Body of pancreas (tissue), 4 donors: ENCODE data around the gene KRTAP10-8.

Source experiments
- CTCF ChIP-seq, 7 experiments: fragments of 450-650 bp in 4 of 7; fragments of 200-600 bp in 3 of 7; sonication (generic) in 3 of 7; IDR thresholded peaks; one replicate each; pipeline ENCODE4 v1.5.1; 2016 to 2019; ENCODE audit warnings: antibody characterized with exemption in 7 of 7
- POLR2A ChIP-seq, 3 donors: fragments of 450-650 bp; IDR thresholded peaks; one replicate each; pipeline ENCODE4 v1.6.1; 2016; ENCODE audit warnings: antibody characterized with exemption in 3 of 3, mild to moderate bottlenecking in 2 of 3

DNA sequence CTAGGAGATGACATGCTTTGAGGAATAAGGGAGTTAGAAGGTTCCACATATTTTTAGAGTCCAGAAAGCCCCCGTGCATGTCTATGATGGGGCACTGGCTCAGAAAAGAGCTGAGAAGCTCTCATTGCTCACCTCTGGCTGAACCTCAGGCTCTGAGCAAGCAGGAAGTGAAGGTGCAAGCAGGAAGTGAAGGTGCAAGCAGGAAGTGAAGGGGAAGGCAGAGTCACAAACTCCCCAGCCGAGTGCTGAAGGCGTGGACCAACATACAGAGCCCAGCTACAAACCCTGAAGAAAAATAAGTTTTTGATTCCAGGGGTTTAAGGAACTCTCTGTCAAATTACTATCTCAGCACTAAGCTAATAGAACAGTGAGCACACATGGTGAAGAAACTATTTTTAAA, 7.0 kb downstream of the KRTAP10-8 start:
- TF ChIP-seq CTCF (IDR thresholded peaks at IDR 0.05) (no peak), POLR2A (IDR thresholded peaks at IDR 0.05) (no peak)
